Measurements from ENCODE around the gene HOXC6.
"Not testable (repeated sequence)": the region's sequence is repeated elsewhere in the genome, so short reads cannot be mapped to it uniquely, and the experiment has no call there.

HOXC6 gene

GRCh38 chr12:54054742-54055194, 26.5 kb downstream of the HOXC6 start:
- no peak for DNase-seq (ENCODE audit: low read depth in 2 of 2)

GRCh38 chr12:54055552-54055951, 27.3 kb downstream of the HOXC6 start:
- no peak for DNase-seq (ENCODE audit: low read depth in 2 of 2)

- no peak for DNase-seq (ENCODE audit: low read depth in 2 of 2)
Observed at GRCh38 chr12:54056110-54056509, 27.9 kb downstream of the HOXC6 start.

- no peak for DNase-seq (ENCODE audit: low read depth in 2 of 2)
Observed at GRCh38 chr12:54058128-54058768, 30.0 kb downstream of the HOXC6 start.

GRCh38 chr12:54059668-54060067, 31.4 kb downstream of the HOXC6 start:
- DNase-seq (ENCODE audit: low read depth in 2 of 2): no peak

- no peak for DNase-seq (ENCODE audit: low read depth in 2 of 2)
Observed at GRCh38 chr12:54060174-54060974, 32.1 kb downstream of the HOXC6 start.

- DNase-seq (ENCODE audit: low read depth in 2 of 2): no peak
Observed at GRCh38 chr12:54060975-54061778, 32.9 kb downstream of the HOXC6 start.

GRCh38 chr12:54065677-54066076, 37.4 kb downstream of the HOXC6 start:
- no peak for DNase-seq (ENCODE audit: low read depth in 2 of 2)

- no peak for DNase-seq (ENCODE audit: low read depth in 2 of 2)
Observed at GRCh38 chr12:54066408-54066807, 38.2 kb downstream of the HOXC6 start.

GRCh38 chr12:54068418-54069070, 40.3 kb downstream of the HOXC6 start:
- DNase-seq (ENCODE audit: low read depth in 2 of 2): no peak

GRCh38 chr12:54071942-54072341, 43.7 kb downstream of the HOXC6 start:
- no peak for DNase-seq (ENCODE audit: low read depth in 2 of 2)

- DNase-seq (ENCODE audit: low read depth in 2 of 2): no peak
Observed at GRCh38 chr12:54074308-54074707, 46.1 kb downstream of the HOXC6 start.

- DNase-seq (ENCODE audit: low read depth in 2 of 2): no peak
Observed at GRCh38 chr12:54075409-54075808, 47.2 kb downstream of the HOXC6 start.

- DNase-seq (ENCODE audit: low read depth in 2 of 2): no peak
Observed at GRCh38 chr12:54075974-54076373, 47.7 kb downstream of the HOXC6 start.

- DNase-seq (ENCODE audit: low read depth in 2 of 2): not testable (repeated sequence)
Observed at GRCh38 chr12:54077843-54078242, 49.6 kb downstream of the HOXC6 start.

- not testable (repeated sequence) for DNase-seq (ENCODE audit: low read depth in 2 of 2)
Observed at GRCh38 chr12:54079115-54079514, 50.9 kb downstream of the HOXC6 start.

Data from stimulated activated CD4-positive, alpha-beta T cell treated with anti-CD3 and anti-CD28 coated beads, Interleukin-4, amount 100 ng/mL, for 48 hours (primary cell).